ENCODE results near the gene DNAJC6.

GRCh38 chr1:65444128-65444640 lies 134.8 kb downstream of the DNAJC6 start:
- TF ChIP-seq CTCF (IDR thresholded peaks at IDR 0.05; ENCODE audit: insufficient read depth, low read length, poor library complexity, severe bottlenecking) (no peak), EZH2phosphoT487 (conservative IDR thresholded peaks at IDR 0.05; ENCODE audit: low read length) (no peak)
